GM23338 (cell line): ENCODE measurements around the gene NAXE.

Experiments used
- CREB1 ChIP-seq: fragments of 250-450 bp; sonication (Bioruptor Pico); IDR thresholded peaks from 2 replicates; pipeline ENCODE4 v1.5.0; 2020; ENCODE audit warnings: low read depth, mild to moderate bottlenecking, moderate library complexity
- EZH2 ChIP-seq: fragments of 200-600 bp; sonication (generic); IDR thresholded peaks from one replicate; pipeline ENCODE4 v1.8.0; 2017; ENCODE audit warnings: antibody characterized with exemption, mild to moderate bottlenecking, low read depth; ENCODE audit not compliant: unreplicated experiment
- EZH2phosphoT487 ChIP-seq: fragments of 200-600 bp; sonication (generic); IDR thresholded peaks from one replicate; pipeline ENCODE4 v1.8.1; 2018; ENCODE audit warnings: antibody characterized with exemption; ENCODE audit not compliant: unreplicated experiment
- JUNB ChIP-seq: IDR thresholded peaks from one replicate; pipeline ENCODE4 v1.6.1; 2016; ENCODE audit warnings: antibody characterized with exemption; ENCODE audit not compliant: unreplicated experiment
- POLR2AphosphoS5 ChIP-seq: IDR thresholded peaks from 2 replicates; pipeline ENCODE4 v1.6.1; 2016; ENCODE audit warnings: antibody characterized with exemption, low read depth
- REST ChIP-seq: IDR thresholded peaks from one replicate; pipeline ENCODE4 v1.6.1; 2018; ENCODE audit warnings: antibody characterized with exemption; ENCODE audit not compliant: unreplicated experiment
- ZNF114 ChIP-seq: fragments of 250-450 bp; sonication (Bioruptor Pico); IDR thresholded peaks from 2 replicates; pipeline ENCODE4 v1.5.0; 2020; ENCODE audit warnings: mild to moderate bottlenecking, moderate library complexity
- ZNF331 ChIP-seq: fragments of 250-450 bp; sonication (Bioruptor Pico); IDR thresholded peaks from 2 replicates; pipeline ENCODE4 v1.5.0; 2020; ENCODE audit warnings: low read depth, mild to moderate bottlenecking, moderate library complexity
- TF ChIP-seq, protein P1 (sequence below), 2 experiments: fragments of 200-600 bp in 1 of 2; sonication (generic) in 1 of 2; conservative IDR thresholded peaks; 2 replicates each; pipeline versions ENCODE4 v1.5.1 to v1.6.1; 2016 to 2017; ENCODE audit warnings: antibody characterized with exemption in 2 of 2, low read depth in 2 of 2, mild to moderate bottlenecking in 2 of 2, moderate library complexity in 1 of 2
- TF ChIP-seq, protein P2 (sequence below): fragments of 250-450 bp; sonication (Bioruptor Pico); IDR thresholded peaks from 2 replicates; pipeline ENCODE4 v1.5.0; 2020; ENCODE audit warnings: mild to moderate bottlenecking, moderate library complexity
- TF ChIP-seq, protein P3 (sequence below): IDR thresholded peaks from 2 replicates; pipeline ENCODE4 v1.6.1; 2016; ENCODE audit warnings: antibody characterized with exemption

DNA sequence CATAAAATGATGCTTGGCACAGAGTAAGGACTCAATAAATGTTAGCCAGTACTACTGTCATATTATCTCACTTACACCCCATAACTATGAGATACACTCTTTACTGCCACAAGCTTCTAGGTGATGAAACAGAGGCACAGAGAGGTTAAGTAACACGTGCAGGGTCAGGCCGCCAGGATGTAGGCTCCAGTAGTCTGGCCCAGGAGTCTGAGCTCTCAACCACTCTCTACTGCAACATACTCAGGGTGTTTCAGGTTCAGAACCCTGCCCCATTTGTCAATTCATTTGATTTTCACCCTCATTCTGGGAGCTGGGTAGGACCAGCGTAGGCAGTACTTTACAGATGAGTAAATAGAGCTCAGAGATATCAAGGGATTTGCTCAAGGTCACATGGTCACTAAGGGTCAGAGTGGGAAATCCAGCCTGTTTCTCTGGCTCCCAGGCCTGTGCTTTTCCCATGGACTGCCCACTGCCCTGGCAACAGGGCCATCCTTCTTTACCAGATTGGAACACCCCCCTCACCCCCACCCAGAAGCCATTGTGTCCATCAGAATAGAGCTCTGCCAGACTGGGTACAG is 40.4 kb upstream of the NAXE start:
- TF ChIP-seq EZH2 (no peak), EZH2phosphoT487 (no peak), ZNF114 (CRISPR knock-in tag) (no peak), CREB1 (CRISPR knock-in tag) (no peak), REST (no peak), POLR2AphosphoS5 (no peak), JUNB (no peak), ZNF331 (CRISPR knock-in tag) (no peak)
- TF ChIP-seq, protein P1, sequence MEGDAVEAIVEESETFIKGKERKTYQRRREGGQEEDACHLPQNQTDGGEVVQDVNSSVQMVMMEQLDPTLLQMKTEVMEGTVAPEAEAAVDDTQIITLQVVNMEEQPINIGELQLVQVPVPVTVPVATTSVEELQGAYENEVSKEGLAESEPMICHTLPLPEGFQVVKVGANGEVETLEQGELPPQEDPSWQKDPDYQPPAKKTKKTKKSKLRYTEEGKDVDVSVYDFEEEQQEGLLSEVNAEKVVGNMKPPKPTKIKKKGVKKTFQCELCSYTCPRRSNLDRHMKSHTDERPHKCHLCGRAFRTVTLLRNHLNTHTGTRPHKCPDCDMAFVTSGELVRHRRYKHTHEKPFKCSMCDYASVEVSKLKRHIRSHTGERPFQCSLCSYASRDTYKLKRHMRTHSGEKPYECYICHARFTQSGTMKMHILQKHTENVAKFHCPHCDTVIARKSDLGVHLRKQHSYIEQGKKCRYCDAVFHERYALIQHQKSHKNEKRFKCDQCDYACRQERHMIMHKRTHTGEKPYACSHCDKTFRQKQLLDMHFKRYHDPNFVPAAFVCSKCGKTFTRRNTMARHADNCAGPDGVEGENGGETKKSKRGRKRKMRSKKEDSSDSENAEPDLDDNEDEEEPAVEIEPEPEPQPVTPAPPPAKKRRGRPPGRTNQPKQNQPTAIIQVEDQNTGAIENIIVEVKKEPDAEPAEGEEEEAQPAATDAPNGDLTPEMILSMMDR (conservative IDR thresholded peaks at IDR 0.05; ENCODE audit: low read depth in 2 of 2), result no peak
- TF ChIP-seq, protein P2, sequence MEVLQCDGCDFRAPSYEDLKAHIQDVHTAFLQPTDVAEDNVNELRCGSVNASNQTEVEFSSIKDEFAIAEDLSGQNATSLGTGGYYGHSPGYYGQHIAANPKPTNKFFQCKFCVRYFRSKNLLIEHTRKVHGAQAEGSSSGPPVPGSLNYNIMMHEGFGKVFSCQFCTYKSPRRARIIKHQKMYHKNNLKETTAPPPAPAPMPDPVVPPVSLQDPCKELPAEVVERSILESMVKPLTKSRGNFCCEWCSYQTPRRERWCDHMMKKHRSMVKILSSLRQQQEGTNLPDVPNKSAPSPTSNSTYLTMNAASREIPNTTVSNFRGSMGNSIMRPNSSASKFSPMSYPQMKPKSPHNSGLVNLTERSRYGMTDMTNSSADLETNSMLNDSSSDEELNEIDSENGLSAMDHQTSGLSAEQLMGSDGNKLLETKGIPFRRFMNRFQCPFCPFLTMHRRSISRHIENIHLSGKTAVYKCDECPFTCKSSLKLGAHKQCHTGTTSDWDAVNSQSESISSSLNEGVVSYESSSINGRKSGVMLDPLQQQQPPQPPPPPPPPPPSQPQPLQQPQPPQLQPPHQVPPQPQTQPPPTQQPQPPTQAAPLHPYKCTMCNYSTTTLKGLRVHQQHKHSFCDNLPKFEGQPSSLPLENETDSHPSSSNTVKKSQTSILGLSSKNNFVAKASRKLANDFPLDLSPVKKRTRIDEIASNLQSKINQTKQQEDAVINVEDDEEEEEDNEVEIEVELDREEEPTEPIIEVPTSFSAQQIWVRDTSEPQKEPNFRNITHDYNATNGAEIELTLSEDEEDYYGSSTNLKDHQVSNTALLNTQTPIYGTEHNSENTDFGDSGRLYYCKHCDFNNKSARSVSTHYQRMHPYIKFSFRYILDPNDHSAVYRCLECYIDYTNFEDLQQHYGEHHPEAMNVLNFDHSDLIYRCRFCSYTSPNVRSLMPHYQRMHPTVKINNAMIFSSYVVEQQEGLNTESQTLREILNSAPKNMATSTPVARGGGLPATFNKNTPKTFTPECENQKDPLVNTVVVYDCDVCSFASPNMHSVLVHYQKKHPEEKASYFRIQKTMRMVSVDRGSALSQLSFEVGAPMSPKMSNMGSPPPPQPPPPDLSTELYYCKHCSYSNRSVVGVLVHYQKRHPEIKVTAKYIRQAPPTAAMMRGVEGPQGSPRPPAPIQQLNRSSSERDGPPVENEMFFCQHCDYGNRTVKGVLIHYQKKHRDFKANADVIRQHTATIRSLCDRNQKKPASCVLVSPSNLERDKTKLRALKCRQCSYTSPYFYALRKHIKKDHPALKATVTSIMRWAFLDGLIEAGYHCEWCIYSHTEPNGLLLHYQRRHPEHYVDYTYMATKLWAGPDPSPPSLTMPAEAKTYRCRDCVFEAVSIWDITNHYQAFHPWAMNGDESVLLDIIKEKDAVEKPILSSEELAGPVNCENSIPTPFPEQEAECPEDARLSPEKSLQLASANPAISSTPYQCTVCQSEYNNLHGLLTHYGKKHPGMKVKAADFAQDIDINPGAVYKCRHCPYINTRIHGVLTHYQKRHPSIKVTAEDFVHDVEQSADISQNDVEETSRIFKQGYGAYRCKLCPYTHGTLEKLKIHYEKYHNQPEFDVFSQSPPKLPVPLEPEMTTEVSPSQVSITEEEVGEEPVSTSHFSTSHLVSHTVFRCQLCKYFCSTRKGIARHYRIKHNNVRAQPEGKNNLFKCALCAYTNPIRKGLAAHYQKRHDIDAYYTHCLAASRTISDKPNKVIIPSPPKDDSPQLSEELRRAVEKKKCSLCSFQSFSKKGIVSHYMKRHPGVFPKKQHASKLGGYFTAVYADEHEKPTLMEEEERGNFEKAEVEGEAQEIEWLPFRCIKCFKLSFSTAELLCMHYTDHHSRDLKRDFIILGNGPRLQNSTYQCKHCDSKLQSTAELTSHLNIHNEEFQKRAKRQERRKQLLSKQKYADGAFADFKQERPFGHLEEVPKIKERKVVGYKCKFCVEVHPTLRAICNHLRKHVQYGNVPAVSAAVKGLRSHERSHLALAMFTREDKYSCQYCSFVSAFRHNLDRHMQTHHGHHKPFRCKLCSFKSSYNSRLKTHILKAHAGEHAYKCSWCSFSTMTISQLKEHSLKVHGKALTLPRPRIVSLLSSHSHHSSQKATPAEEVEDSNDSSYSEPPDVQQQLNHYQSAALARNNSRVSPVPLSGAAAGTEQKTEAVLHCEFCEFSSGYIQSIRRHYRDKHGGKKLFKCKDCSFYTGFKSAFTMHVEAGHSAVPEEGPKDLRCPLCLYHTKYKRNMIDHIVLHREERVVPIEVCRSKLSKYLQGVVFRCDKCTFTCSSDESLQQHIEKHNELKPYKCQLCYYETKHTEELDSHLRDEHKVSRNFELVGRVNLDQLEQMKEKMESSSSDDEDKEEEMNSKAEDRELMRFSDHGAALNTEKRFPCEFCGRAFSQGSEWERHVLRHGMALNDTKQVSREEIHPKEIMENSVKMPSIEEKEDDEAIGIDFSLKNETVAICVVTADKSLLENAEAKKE (CRISPR knock-in tag), result no peak
- TF ChIP-seq, protein P3, sequence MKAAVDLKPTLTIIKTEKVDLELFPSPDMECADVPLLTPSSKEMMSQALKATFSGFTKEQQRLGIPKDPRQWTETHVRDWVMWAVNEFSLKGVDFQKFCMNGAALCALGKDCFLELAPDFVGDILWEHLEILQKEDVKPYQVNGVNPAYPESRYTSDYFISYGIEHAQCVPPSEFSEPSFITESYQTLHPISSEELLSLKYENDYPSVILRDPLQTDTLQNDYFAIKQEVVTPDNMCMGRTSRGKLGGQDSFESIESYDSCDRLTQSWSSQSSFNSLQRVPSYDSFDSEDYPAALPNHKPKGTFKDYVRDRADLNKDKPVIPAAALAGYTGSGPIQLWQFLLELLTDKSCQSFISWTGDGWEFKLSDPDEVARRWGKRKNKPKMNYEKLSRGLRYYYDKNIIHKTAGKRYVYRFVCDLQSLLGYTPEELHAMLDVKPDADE, result no peak
